Measurements from ENCODE around the gene PSMB5. TPM values are rescaled to one million over a fixed set of nuclear protein-coding genes. Genes with fewer than 3 reads are reported as not detected.

Gene PSMB5
- total RNA-seq, result 93.4 TPM
- 71.0 TPM for polyA plus RNA-seq
- long read RNA-seq, donor 1, transcript PSMB5-202 (3 exons, 1,294 nt), result major isoform, 8 of 10 reads
- long read RNA-seq, donor 1, partial matches to known transcripts, result 0 of 10 reads
- long read RNA-seq, donor 1, other reads (novel, unspliced or antisense), result 0 of 10 reads
- long read RNA-seq, donor 2, result 0 reads
- long read RNA-seq, donor 3, transcript PSMB5-202 (3 exons, 1,294 nt), result major isoform, 119 of 176 reads
- long read RNA-seq, donor 3, partial matches to known transcripts, result 48 of 176 reads
- long read RNA-seq, donor 3, other reads (novel, unspliced or antisense), result 0 of 176 reads
- long read RNA-seq, donor 4, transcript PSMB5-202 (3 exons, 1,294 nt), result major isoform, 44 of 58 reads
- long read RNA-seq, donor 4, partial matches to known transcripts, result 10 of 58 reads
- long read RNA-seq, donor 4, other reads (novel, unspliced or antisense), result 0 of 58 reads
- long read RNA-seq, donor 5, transcript PSMB5-206 (3 exons, 444 nt), result minor isoform, 9 of 215 reads
- long read RNA-seq, donor 5, transcript PSMB5-202 (3 exons, 1,294 nt), result major isoform, 134 of 215 reads
- long read RNA-seq, donor 5, partial matches to known transcripts, result 55 of 215 reads
- long read RNA-seq, donor 5, other reads (novel, unspliced or antisense), result 10 of 215 reads
- long read RNA-seq, donor 6, transcript PSMB5-202 (3 exons, 1,294 nt), result major isoform, 49 of 68 reads
- long read RNA-seq, donor 6, partial matches to known transcripts, result 16 of 68 reads
- long read RNA-seq, donor 6, other reads (novel, unspliced or antisense), result 0 of 68 reads
- long read RNA-seq, donor 7, transcript PSMB5-202 (3 exons, 1,294 nt), result major isoform, 99 of 130 reads
- long read RNA-seq, donor 7, partial matches to known transcripts, result 25 of 130 reads
- long read RNA-seq, donor 7, other reads (novel, unspliced or antisense), result 0 of 130 reads
- long read RNA-seq, donor 8, transcript PSMB5-202 (3 exons, 1,294 nt), result major isoform, 27 of 53 reads
- long read RNA-seq, donor 8, partial matches to known transcripts, result 24 of 53 reads
- long read RNA-seq, donor 8, other reads (novel, unspliced or antisense), result 0 of 53 reads
- long read RNA-seq, donor 9, transcript PSMB5-202 (3 exons, 1,294 nt), result major isoform, 52 of 70 reads
- long read RNA-seq, donor 9, partial matches to known transcripts, result 10 of 70 reads
- long read RNA-seq, donor 9, other reads (novel, unspliced or antisense), result 5 of 70 reads
- long read RNA-seq, donor 10, transcript PSMB5-202 (3 exons, 1,294 nt), result major isoform, 49 of 78 reads
- long read RNA-seq, donor 10, partial matches to known transcripts, result 26 of 78 reads
- long read RNA-seq, donor 10, other reads (novel, unspliced or antisense), result 0 of 78 reads

DNA sequence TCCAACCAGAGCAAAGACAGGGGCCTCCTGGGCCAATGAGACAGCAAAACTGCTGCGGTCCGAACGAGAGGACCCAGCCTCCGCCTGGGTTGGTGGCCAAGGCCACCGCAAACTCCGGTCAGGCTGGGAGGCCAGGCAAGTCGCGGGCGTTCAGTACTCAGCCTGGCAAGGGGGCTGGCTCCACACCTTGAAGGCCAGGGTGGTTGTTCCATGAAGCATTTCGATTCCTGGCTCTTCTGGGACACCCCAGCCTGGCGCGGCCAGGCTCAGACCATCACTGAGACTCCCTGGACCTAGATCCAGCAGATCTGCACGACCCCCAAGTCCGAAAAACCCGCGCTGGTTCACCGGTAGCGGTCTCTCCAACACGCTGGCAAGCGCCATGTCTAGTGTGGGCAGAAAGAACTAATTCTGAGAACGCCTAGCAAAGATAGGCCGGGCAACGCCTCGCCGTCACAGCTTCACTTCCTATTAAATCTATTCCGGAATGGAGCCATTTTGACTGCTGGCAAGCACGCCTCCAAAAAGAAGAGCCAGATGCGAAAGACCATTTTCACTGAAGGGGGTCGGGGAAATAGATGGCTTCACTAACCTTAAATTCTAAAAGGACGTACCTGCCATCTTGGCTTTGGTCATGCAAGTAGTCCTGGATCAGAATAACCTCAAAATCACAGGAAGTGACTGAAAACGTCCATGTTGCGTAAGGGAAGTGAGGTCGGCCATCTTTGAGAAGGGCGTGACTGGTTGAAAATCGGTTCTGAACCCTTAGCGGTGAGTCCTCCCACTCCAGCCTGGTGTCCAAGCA, at the start of gene PSMB5:
TSS of gene PSMB5 (minus strand) at position 403 of the 805 bp plus-strand sequence. CDS start at position 384, 19 bp downstream.
- Histone ChIP-seq H3K36me3 (ENCODE audit: control insufficient read depth in 2 of 2, insufficient read depth in 2 of 2, low read length in 1 of 2) (peaks cover 21 to 31% of the 10 kb centered on the region in 2 donors), H3K27ac (ENCODE audit: low read depth in 1 of 2, low read length in 1 of 2) (peak within 1 kb of the TSS; percentile 95), H3K9me3 (ENCODE audit: control insufficient read depth in 2 of 2, insufficient read depth in 1 of 2, low read length in 1 of 2) (no peaks in the 10 kb centered on the region), H3K4me1 (ENCODE audit: control insufficient read depth in 2 of 2, insufficient read depth in 2 of 2, low read length in 2 of 2) (peaks cover 12 to 13% of the 10 kb centered on the region in 2 donors), H3K4me3 (ENCODE audit: low read length in 2 of 2) (peak within 1 kb of the TSS; percentile 82 to 90), H3K27me3 (ENCODE audit: control insufficient read depth in 2 of 2, insufficient read depth in 1 of 2, low read length in 1 of 2) (no peaks in the 10 kb centered on the region)
- peak; percentile 80 to 97 (median 92) for DNase-seq (ENCODE audit: low read depth in 6 of 9, low spot score in 9 of 9)
- WGBS, result under 1% methylated on average over 36 of the region's 36 CpGs

GRCh38 chr14:23080474-23080873, 45.8 kb upstream of the PSMB5 start:
- no peaks in the 10 kb centered on the region for H3K27me3 ChIP-seq (ENCODE audit: control insufficient read depth in 2 of 2, insufficient read depth in 1 of 2, low read length in 1 of 2)
- 94% methylated on average over 1 of the region's 1 CpG for WGBS
- no peak for DNase-seq (ENCODE audit: low read depth in 6 of 9, low spot score in 9 of 9)
- H3K4me3 ChIP-seq (ENCODE audit: low read length in 2 of 2), result no peak overlapping the region
- no peaks in the 10 kb centered on the region for H3K4me1 ChIP-seq (ENCODE audit: control insufficient read depth in 2 of 2, insufficient read depth in 2 of 2, low read length in 2 of 2)
- no peak overlapping the region for H3K27ac ChIP-seq (ENCODE audit: low read depth in 1 of 2, low read length in 1 of 2)
- no peaks in the 10 kb centered on the region for H3K9me3 ChIP-seq (ENCODE audit: control insufficient read depth in 2 of 2, insufficient read depth in 1 of 2, low read length in 1 of 2)
- H3K36me3 ChIP-seq (ENCODE audit: control insufficient read depth in 2 of 2, insufficient read depth in 2 of 2, low read length in 1 of 2), result peaks cover 69 to 87% of the 10 kb centered on the region in 2 donors

GRCh38 chr14:23079716-23080115, 45.0 kb upstream of the PSMB5 start:
- no peak for DNase-seq (ENCODE audit: low read depth in 6 of 9, low spot score in 9 of 9)
- no peaks in the 10 kb centered on the region for H3K27me3 ChIP-seq (ENCODE audit: control insufficient read depth in 2 of 2, insufficient read depth in 1 of 2, low read length in 1 of 2)
- peak overlapping the region in 1 of 2 donors; percentile 27 for H3K27ac ChIP-seq (ENCODE audit: low read depth in 1 of 2, low read length in 1 of 2)
- peaks cover 69 to 87% of the 10 kb centered on the region in 2 donors for H3K36me3 ChIP-seq (ENCODE audit: control insufficient read depth in 2 of 2, insufficient read depth in 2 of 2, low read length in 1 of 2)
- H3K4me1 ChIP-seq (ENCODE audit: control insufficient read depth in 2 of 2, insufficient read depth in 2 of 2, low read length in 2 of 2), result no peaks in the 10 kb centered on the region
- no peak overlapping the region for H3K4me3 ChIP-seq (ENCODE audit: low read length in 2 of 2)
- WGBS, result 97% methylated on average over 2 of the region's 2 CpGs
- no peaks in the 10 kb centered on the region for H3K9me3 ChIP-seq (ENCODE audit: control insufficient read depth in 2 of 2, insufficient read depth in 1 of 2, low read length in 1 of 2)

DNA sequence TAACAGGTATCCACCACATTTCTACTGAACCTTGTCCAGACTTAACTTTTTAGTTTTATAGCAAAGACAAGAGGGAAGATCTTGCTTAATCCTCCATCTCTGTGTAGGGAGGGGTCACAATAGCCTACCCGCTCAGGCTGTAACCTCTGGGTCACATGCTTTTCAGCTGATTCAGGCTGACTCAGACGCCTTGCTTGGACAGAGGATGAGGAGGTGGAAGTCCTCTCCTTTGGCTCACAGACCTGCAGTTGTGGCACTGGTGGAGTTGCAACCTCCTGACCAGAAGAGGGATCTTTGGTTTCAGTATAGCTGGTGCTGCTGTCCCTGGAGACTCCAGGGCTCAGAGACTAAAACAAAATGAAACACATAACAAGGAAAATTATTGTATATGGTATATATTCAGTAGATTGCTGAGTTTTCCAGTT, 44.0 kb upstream of the PSMB5 start:
- H3K27ac ChIP-seq (ENCODE audit: low read depth in 1 of 2, low read length in 1 of 2), result no peak overlapping the region
- DNase-seq (ENCODE audit: low read depth in 6 of 9, low spot score in 9 of 9), result no peak
- 94% methylated on average over 2 of the region's 2 CpGs for WGBS
- H3K4me1 ChIP-seq (ENCODE audit: control insufficient read depth in 2 of 2, insufficient read depth in 2 of 2, low read length in 2 of 2), result no peaks in the 10 kb centered on the region
- peaks cover 75 to 86% of the 10 kb centered on the region in 2 donors for H3K36me3 ChIP-seq (ENCODE audit: control insufficient read depth in 2 of 2, insufficient read depth in 2 of 2, low read length in 1 of 2)
- no peaks in the 10 kb centered on the region for H3K27me3 ChIP-seq (ENCODE audit: control insufficient read depth in 2 of 2, insufficient read depth in 1 of 2, low read length in 1 of 2)
- no peak overlapping the region for H3K4me3 ChIP-seq (ENCODE audit: low read length in 2 of 2)
- H3K9me3 ChIP-seq (ENCODE audit: control insufficient read depth in 2 of 2, insufficient read depth in 1 of 2, low read length in 1 of 2), result no peaks in the 10 kb centered on the region

DNA sequence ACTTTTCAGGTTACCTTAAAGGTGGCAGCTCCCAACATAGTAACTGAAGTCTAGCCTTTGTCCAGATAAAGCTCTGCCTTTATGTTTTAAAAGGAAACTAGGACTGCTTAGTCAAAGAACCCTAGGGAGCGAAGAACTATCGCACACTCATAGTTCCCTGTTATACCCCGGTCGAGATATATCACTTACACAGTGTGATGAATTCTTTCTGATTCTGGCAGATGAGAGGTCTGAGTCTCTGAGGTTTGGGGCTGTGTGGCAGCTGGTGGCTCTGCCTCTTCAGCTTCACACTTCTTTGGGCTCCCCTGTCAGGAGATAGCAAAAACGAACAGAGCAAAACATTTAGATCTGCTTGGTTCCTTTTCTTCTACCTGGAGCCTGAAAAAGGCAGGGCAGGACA, 43.3 kb upstream of the PSMB5 start:
- Histone ChIP-seq H3K27me3 (ENCODE audit: control insufficient read depth in 2 of 2, insufficient read depth in 1 of 2, low read length in 1 of 2) (no peaks in the 10 kb centered on the region), H3K9me3 (ENCODE audit: control insufficient read depth in 2 of 2, insufficient read depth in 1 of 2, low read length in 1 of 2) (no peaks in the 10 kb centered on the region), H3K4me3 (ENCODE audit: low read length in 2 of 2) (no peak overlapping the region), H3K4me1 (ENCODE audit: control insufficient read depth in 2 of 2, insufficient read depth in 2 of 2, low read length in 2 of 2) (no peaks in the 10 kb centered on the region), H3K27ac (ENCODE audit: low read depth in 1 of 2, low read length in 1 of 2) (no peak overlapping the region), H3K36me3 (ENCODE audit: control insufficient read depth in 2 of 2, insufficient read depth in 2 of 2, low read length in 1 of 2) (peaks cover 76 to 87% of the 10 kb centered on the region in 2 donors)
- DNase-seq (ENCODE audit: low read depth in 6 of 9, low spot score in 9 of 9), result no peak
- WGBS, result 96% methylated on average over 5 of the region's 5 CpGs

GRCh38 chr14:23076785-23077408, 42.2 kb upstream of the PSMB5 start:
- Histone ChIP-seq H3K36me3 (ENCODE audit: control insufficient read depth in 2 of 2, insufficient read depth in 2 of 2, low read length in 1 of 2) (peaks cover 75 to 93% of the 10 kb centered on the region in 2 donors), H3K4me1 (ENCODE audit: control insufficient read depth in 2 of 2, insufficient read depth in 2 of 2, low read length in 2 of 2) (peaks cover under 1 to 4% of the 10 kb centered on the region in 2 donors), H3K9me3 (ENCODE audit: control insufficient read depth in 2 of 2, insufficient read depth in 1 of 2, low read length in 1 of 2) (no peaks in the 10 kb centered on the region), H3K27ac (ENCODE audit: low read depth in 1 of 2, low read length in 1 of 2) (no peak overlapping the region), H3K4me3 (ENCODE audit: low read length in 2 of 2) (no peak overlapping the region), H3K27me3 (ENCODE audit: control insufficient read depth in 2 of 2, insufficient read depth in 1 of 2, low read length in 1 of 2) (no peaks in the 10 kb centered on the region)
- DNase-seq (ENCODE audit: low read depth in 6 of 9, low spot score in 9 of 9), result peak in 5 of 9 donors; percentile 45 to 68 (median 50)
- WGBS, result 78% methylated on average over 5 of the region's 5 CpGs

- H3K27me3 ChIP-seq (ENCODE audit: control insufficient read depth in 2 of 2, insufficient read depth in 1 of 2, low read length in 1 of 2), result no peaks in the 10 kb centered on the region
- H3K36me3 ChIP-seq (ENCODE audit: control insufficient read depth in 2 of 2, insufficient read depth in 2 of 2, low read length in 1 of 2), result peaks cover 63 to 75% of the 10 kb centered on the region in 2 donors
- H3K4me1 ChIP-seq (ENCODE audit: control insufficient read depth in 2 of 2, insufficient read depth in 2 of 2, low read length in 2 of 2), result peaks cover 13 to 18% of the 10 kb centered on the region in 2 donors
- WGBS, result 97% methylated on average over 1 of the region's 1 CpG
- H3K4me3 ChIP-seq (ENCODE audit: low read length in 2 of 2), result no peak overlapping the region
- no peak for DNase-seq (ENCODE audit: low read depth in 6 of 9, low spot score in 9 of 9)
- no peaks in the 10 kb centered on the region for H3K9me3 ChIP-seq (ENCODE audit: control insufficient read depth in 2 of 2, insufficient read depth in 1 of 2, low read length in 1 of 2)
- no peak overlapping the region for H3K27ac ChIP-seq (ENCODE audit: low read depth in 1 of 2, low read length in 1 of 2)
These were observed 40.2 kb upstream of the PSMB5 start for GRCh38 chr14:23074906-23075305.

Measured in thymus (tissue), 14 donors.